Activated naive CD4-positive, alpha-beta T cell treated with anti-CD3 and anti-CD28 coated beads, Interleukin-2, amount 50 U/mL, for 24 hours (primary cell): ENCODE measurements around the gene SSH3.

ENCODE experiments used
- H3K27ac Mint-ChIP-seq: one replicate; pipeline ENCODE4 v1.8.0; 2021; ENCODE audit warnings: mild to moderate bottlenecking, mixed read lengths
- H3K27me3 Mint-ChIP-seq: one replicate; pipeline ENCODE4 v1.8.0; 2021; ENCODE audit warnings: mixed read lengths
- H3K36me3 Mint-ChIP-seq: one replicate; pipeline ENCODE4 v1.8.0; 2021; ENCODE audit warnings: mixed read lengths
- H3K4me1 Mint-ChIP-seq: one replicate; pipeline ENCODE4 v1.8.0; 2021; ENCODE audit warnings: mixed read lengths
- H3K4me3 Mint-ChIP-seq: one replicate; pipeline ENCODE4 v1.8.0; 2021; ENCODE audit warnings: mild to moderate bottlenecking, mixed read lengths
- H3K9me3 Mint-ChIP-seq: one replicate; pipeline ENCODE4 v1.8.0; 2021; ENCODE audit warnings: mixed read lengths

Gene SSH3

DNA sequence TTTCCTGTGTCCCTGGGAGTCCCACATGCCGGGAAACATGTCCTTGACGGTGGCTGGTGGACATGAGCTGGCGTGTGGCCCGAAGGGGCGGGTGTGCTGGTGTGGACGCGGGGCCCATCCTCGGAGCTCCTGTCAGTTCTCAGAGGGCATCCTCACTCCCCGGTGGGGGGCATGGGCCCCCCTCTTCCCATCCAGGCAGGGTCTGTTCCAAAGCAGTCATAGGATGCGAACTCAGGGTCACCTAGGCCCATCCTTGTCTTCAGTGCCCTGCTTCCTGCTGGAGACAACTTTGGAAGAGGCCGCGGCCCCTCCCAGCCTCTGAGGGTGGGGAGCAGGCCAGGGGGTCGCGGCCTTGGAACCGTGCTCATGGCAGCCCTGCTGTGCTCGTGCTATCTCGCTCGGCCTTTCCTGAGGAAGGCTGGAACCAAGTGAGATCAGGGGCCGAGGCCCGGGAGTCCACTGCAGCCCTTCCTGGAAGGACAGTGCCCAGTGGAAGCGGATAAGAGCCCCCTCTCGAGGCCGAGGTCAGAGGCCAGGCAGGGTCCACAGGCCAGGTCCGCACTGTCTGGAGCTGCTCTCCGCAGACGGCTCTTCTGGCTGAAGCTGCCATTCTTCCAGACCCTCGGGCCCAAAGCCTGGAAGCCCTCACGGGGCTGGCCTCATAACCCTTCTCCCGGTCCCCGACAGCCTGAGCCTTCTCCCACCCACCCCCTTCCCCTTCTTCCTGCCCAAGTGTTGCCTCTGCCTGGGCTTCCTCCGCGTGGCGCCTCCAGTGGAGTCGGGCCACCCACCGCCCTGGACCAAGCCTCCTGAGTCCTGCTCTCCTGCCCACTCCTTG is 28.3 kb upstream of the SSH3 start:
- Mint-ChIP-seq H3K9me3 (no peaks in the 10 kb centered on the region), H3K36me3 (peaks cover 4% of the 10 kb centered on the region), H3K4me1 (peaks cover 80% of the 10 kb centered on the region), H3K27me3 (no peaks in the 10 kb centered on the region), H3K27ac (peak overlapping the region; percentile 100), H3K4me3 (peak overlapping the region; percentile 71)

DNA sequence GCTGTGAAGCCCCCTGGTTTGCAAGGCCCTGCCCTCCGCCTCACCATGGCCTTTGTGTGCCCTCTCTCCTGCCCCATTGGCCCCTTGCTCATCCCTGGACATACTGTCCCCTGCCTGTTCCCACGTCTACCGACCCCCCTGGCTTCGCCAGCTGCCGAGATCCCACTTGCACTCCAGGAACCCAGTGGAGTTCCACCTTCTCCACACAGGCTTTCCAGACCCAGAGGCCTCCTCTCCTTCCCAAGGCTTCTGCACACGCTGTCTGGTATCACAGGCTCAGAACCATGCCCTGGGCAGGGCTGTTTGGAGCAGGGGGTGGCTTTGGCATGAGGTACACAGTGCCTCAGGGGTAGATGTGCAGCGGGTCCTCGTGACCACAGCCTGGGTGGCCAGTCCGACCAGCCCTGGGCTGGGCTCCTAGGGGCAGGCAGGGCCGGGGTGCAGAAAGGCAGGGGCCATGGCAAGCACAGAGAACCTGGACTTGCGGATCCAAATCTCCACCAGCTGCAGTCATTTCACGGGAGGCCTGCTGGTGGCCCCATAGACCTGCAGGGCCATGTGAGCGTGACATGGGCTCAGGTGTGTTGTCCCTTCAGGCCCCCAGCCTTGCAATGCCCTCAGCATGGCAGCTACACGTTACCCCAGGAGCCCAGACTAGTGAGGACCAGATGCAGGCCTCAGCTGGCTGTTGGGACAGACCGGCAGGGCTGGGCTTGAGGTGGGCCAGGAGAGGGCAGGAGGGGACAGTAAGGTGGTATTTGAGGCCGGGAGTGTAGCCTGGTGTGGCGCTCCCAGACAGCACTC is 27.5 kb upstream of the SSH3 start:
- Mint-ChIP-seq H3K4me3 (peak overlapping the region; percentile 71), H3K4me1 (peaks cover 77% of the 10 kb centered on the region), H3K27me3 (no peaks in the 10 kb centered on the region), H3K27ac (peak overlapping the region; percentile 100), H3K36me3 (peaks cover 4% of the 10 kb centered on the region), H3K9me3 (no peaks in the 10 kb centered on the region)

- H3K9me3 Mint-ChIP-seq: no peaks in the 10 kb centered on the region
- H3K27me3 Mint-ChIP-seq: no peaks in the 10 kb centered on the region
- H3K4me3 Mint-ChIP-seq: peak overlapping the region; percentile 87
- H3K36me3 Mint-ChIP-seq: peaks cover 4% of the 10 kb centered on the region
- peaks cover 67% of the 10 kb centered on the region for H3K4me1 Mint-ChIP-seq
- H3K27ac Mint-ChIP-seq: peak overlapping the region; percentile 100
Measured at GRCh38 chr11:67276781-67277230, 26.5 kb upstream of the SSH3 start.

DNA sequence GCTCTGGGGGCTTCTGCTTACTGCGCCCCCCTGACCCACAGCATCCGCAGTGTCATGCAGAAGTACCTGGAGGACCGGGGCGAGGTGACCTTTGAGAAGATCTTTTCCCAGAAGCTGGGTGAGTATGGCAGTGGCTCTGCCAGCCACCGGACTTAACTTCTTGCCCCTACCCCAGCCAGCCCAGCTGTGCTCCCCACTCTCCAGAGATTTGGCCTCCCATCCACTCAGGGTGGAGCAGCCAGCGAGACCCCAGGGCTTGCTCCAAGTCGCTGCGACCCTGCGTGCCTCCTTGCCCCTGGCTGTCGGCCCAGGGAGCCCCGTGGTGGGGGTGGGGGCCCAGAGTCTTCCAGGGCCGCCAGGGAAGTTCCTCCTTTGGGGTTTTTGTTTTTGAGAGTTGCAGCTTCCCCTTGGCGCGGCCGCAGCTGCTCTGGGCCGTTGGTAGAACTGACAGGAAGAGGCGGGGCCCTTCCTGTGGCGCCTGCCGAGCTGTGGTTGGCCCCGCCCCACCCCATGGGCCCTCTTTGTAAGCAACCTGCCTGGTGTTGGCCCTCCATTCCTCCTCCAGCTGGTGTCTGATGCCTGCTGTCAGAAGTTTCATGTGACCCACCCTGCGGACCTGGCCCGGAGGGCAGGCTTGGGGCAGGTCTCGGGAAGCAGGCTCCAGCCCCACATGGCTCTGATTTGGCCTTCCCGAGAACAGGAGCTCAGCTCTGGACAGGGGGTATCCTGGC is 25.9 kb upstream of the SSH3 start:
- H3K4me1 Mint-ChIP-seq: peaks cover 62% of the 10 kb centered on the region
- H3K27me3 Mint-ChIP-seq: no peaks in the 10 kb centered on the region

DNA sequence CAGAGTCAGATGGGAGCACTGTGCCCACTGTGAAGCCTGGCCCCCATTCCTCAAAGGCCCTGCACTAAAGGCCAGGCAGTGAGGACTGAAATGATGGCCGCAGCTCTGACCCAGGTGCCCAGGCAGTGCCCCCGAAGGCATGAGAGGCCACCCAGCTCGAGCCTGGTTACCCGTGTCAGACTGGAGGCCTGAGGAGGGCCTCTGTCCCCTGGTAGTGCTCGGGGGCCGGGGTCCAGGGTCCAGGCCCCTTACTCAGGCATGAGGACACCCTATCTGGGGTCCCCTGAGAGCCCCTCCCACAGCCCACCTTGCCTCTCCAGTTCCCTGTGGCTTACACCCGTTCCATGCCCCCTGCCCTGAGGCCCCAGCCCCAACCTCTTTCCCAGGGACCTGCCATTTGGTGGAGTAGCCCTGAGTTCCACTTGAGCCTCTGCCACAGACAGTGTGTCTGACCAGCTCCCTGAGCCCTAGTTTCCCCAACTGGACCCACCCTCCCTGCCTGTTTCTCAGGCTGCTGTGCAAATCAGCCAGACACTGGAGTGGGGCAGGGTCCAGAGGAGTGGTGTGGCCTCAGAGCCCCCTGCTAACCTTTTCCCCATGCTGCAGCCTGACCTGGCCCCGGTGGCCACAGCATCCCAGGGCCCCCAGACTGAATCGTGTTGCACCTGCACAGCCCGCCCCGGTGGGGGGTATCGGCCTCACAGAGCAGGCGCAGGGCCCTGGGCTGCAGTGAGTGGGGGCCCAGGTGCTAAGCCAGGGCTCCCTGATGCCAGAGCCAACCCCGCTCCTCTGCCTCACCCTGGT is 25.0 kb upstream of the SSH3 start:
- Mint-ChIP-seq H3K36me3 (peaks cover 7% of the 10 kb centered on the region), H3K4me1 (peaks cover 57% of the 10 kb centered on the region), H3K27ac (peak overlapping the region; percentile 100), H3K4me3 (peak overlapping the region; percentile 87), H3K27me3 (no peaks in the 10 kb centered on the region), H3K9me3 (no peaks in the 10 kb centered on the region)

More for the DNA sequence above, 25.9 kb upstream of the SSH3 start:
- Mint-ChIP-seq H3K27ac (peak overlapping the region; percentile 100), H3K9me3 (no peaks in the 10 kb centered on the region), H3K4me3 (peak overlapping the region; percentile 87), H3K36me3 (peaks cover 4% of the 10 kb centered on the region)

GRCh38 chr11:67278939-67279588 is 24.3 kb upstream of the SSH3 start:
- peaks cover 55% of the 10 kb centered on the region for H3K4me1 Mint-ChIP-seq
- H3K36me3 Mint-ChIP-seq: peaks cover 7% of the 10 kb centered on the region
- H3K27me3 Mint-ChIP-seq: no peaks in the 10 kb centered on the region
- H3K27ac Mint-ChIP-seq: peak overlapping the region; percentile 94
- peak overlapping the region; percentile 62 for H3K4me3 Mint-ChIP-seq
- no peaks in the 10 kb centered on the region for H3K9me3 Mint-ChIP-seq

GRCh38 chr11:67279589-67280340 is 23.6 kb upstream of the SSH3 start:
- peaks cover 50% of the 10 kb centered on the region for H3K4me1 Mint-ChIP-seq
- peak overlapping the region; percentile 94 for H3K27ac Mint-ChIP-seq
- peaks cover 7% of the 10 kb centered on the region for H3K36me3 Mint-ChIP-seq
- H3K9me3 Mint-ChIP-seq: no peaks in the 10 kb centered on the region
- H3K27me3 Mint-ChIP-seq: no peaks in the 10 kb centered on the region
- H3K4me3 Mint-ChIP-seq: no peak overlapping the region

- Mint-ChIP-seq H3K4me3 (no peak overlapping the region), H3K36me3 (peaks cover 7% of the 10 kb centered on the region), H3K27me3 (no peaks in the 10 kb centered on the region), H3K9me3 (no peaks in the 10 kb centered on the region), H3K27ac (peak overlapping the region; percentile 84), H3K4me1 (peaks cover 48% of the 10 kb centered on the region)
Measured at GRCh38 chr11:67280341-67280787, 23.0 kb upstream of the SSH3 start.

- H3K9me3 Mint-ChIP-seq: no peaks in the 10 kb centered on the region
- H3K4me1 Mint-ChIP-seq: peaks cover 42% of the 10 kb centered on the region
- H3K27me3 Mint-ChIP-seq: no peaks in the 10 kb centered on the region
- H3K27ac Mint-ChIP-seq: no peak overlapping the region
- H3K4me3 Mint-ChIP-seq: no peak overlapping the region
- peaks cover 7% of the 10 kb centered on the region for H3K36me3 Mint-ChIP-seq
Measured at GRCh38 chr11:67280788-67281551, 22.4 kb upstream of the SSH3 start.

- Mint-ChIP-seq H3K9me3 (no peaks in the 10 kb centered on the region), H3K27ac (peak overlapping the region; percentile 23), H3K4me1 (peaks cover 40% of the 10 kb centered on the region), H3K27me3 (no peaks in the 10 kb centered on the region), H3K36me3 (peaks cover 5% of the 10 kb centered on the region), H3K4me3 (no peak overlapping the region)
Measured at GRCh38 chr11:67281552-67282150, 21.7 kb upstream of the SSH3 start.

DNA sequence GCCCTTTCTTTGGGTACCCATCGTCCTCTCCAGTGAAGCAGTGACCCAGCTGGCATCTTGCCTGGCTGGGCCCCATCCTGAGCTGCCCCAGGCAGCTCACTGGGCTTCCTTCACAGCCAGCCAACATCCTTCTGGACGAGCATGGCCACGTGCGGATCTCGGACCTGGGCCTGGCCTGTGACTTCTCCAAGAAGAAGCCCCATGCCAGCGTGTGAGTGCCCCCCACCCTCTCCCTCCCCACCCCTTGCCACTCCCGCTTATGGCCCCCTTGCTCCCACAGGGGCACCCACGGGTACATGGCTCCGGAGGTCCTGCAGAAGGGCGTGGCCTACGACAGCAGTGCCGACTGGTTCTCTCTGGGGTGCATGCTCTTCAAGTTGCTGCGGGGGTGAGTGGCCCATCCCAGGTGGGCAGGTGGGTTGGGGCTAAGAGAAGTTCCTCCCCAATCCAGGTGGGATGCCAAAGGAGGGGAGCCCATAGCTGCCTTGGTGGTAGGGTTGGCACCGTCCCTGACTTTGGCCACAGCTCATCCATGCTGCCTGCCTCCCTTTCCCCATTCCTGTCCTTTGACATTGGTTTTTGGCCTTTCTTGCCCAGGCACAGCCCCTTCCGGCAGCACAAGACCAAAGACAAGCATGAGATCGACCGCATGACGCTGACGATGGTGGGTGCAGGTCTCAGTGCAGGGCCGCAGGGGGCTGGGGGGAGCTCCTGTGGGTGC is 21.0 kb upstream of the SSH3 start:
- Mint-ChIP-seq H3K4me1 (peaks cover 41% of the 10 kb centered on the region), H3K4me3 (no peak overlapping the region), H3K36me3 (peaks cover 5% of the 10 kb centered on the region)

DNA sequence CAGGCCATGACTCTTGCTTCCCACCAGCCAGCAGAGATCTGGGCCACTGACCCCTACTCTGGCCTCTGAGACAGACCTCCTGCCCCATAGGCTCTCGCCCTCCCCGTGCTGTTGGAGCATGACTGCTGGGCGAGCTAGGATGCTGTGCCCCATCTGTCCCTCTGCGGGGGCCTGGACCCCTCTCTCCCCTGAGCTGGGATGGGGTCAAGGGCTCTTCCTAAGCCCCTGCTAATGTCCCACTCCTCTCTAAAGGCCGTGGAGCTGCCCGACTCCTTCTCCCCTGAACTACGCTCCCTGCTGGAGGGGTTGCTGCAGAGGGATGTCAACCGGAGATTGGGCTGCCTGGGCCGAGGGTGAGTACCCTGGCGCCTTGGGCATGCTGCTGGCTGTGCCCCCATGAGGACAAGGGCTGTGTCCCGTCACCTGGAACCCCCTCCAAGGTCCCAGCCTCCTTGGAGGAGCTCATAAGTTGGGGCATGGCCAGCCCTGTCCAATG is 20.4 kb upstream of the SSH3 start:
- Mint-ChIP-seq H3K4me1 (peaks cover 42% of the 10 kb centered on the region), H3K27ac (peak overlapping the region; percentile 51), H3K36me3 (peaks cover 5% of the 10 kb centered on the region), H3K27me3 (no peaks in the 10 kb centered on the region), H3K9me3 (no peaks in the 10 kb centered on the region), H3K4me3 (no peak overlapping the region)

More for the DNA sequence above, 21.0 kb upstream of the SSH3 start:
- H3K9me3 Mint-ChIP-seq: no peaks in the 10 kb centered on the region
- H3K27ac Mint-ChIP-seq: no peak overlapping the region
- H3K27me3 Mint-ChIP-seq: no peaks in the 10 kb centered on the region
